ENCODE measurements around the gene KDELR1.

- TF ChIP-seq CTCF (IDR thresholded peaks at IDR 0.05; ENCODE audit: extremely low read depth in 1 of 2, insufficient read depth in 1 of 2, low read depth in 1 of 2, low read length in 2 of 2) = no peak
- TF ChIP-seq POLR2A (IDR thresholded peaks at IDR 0.05; ENCODE audit: low read depth, low read length) = no peak
- TF ChIP-seq FOS (IDR thresholded peaks at IDR 0.05; ENCODE audit: borderline replicate concordance, insufficient read depth, low read length) = no peak
- TF ChIP-seq POLR2AphosphoS5 (IDR thresholded peaks at IDR 0.05; ENCODE audit: insufficient read depth, low read depth, low read length) = no peak
- TF ChIP-seq MYC (IDR thresholded peaks at IDR 0.05; ENCODE audit: low read depth, low read length) = no peak
- TF ChIP-seq MAX (IDR thresholded peaks at IDR 0.05; ENCODE audit: insufficient read depth, insufficient read length) = no peak
Observed at GRCh38 chr19:48355365-48355954, 35.9 kb downstream of the KDELR1 start.
